RWPE2 (cell line): ENCODE measurements around the gene CD164L2.

Experiments used
- ATAC-seq: fragments of 200-7000 bp; cut with Tn5 transposase; 3 replicates; pipeline ENCODE4 v1.9.1; 2021; ENCODE audit warnings: low read depth
- DNase-seq: peaks from one replicate; pipeline ENCODE4 v3.0.0-alpha.2; 2020; ENCODE audit warnings: low spot score
- H3K27ac ChIP-seq: fragments of 450-650 bp; 2 replicates; pipeline ENCODE4 v1.5.1; 2017; ENCODE audit warnings: mild to moderate bottlenecking; ENCODE audit not compliant: poor library complexity, severe bottlenecking
- H3K27me3 ChIP-seq: fragments of 250-450 bp; sonication (Bioruptor Pico); 2 replicates; pipeline ENCODE4 v1.5.1; 2021; ENCODE audit warnings: mild to moderate bottlenecking, moderate library complexity; ENCODE audit not compliant: insufficient read depth, poor library complexity, severe bottlenecking
- H3K36me3 ChIP-seq: fragments of 250-450 bp; sonication (Bioruptor Pico); 2 replicates; pipeline ENCODE4 v1.5.1; 2020; ENCODE audit warnings: low read depth, mild to moderate bottlenecking, moderate library complexity
- H3K4me1 ChIP-seq: fragments of 250-450 bp; sonication (Bioruptor Pico); 2 replicates; pipeline ENCODE4 v1.5.1; 2021; ENCODE audit warnings: mild to moderate bottlenecking, moderate library complexity; ENCODE audit not compliant: insufficient read depth, poor library complexity, severe bottlenecking
- H3K4me3 ChIP-seq: fragments of 250-450 bp; sonication (Bioruptor Pico); 2 replicates; pipeline ENCODE4 v1.5.1; 2021; ENCODE audit warnings: mild to moderate bottlenecking, moderate library complexity; ENCODE audit not compliant: severe bottlenecking
- H3K9me3 ChIP-seq: fragments of 250-450 bp; sonication (Bioruptor Pico); 2 replicates; pipeline ENCODE4 v1.5.1; 2021; ENCODE audit warnings: mild to moderate bottlenecking, moderate library complexity; ENCODE audit not compliant: severe bottlenecking
- TF ChIP-seq, protein P1 (sequence below): fragments of 450-650 bp; IDR thresholded peaks from one replicate; pipeline ENCODE4 v1.5.1; 2017; ENCODE audit warnings: mild to moderate bottlenecking, moderate library complexity; ENCODE audit not compliant: poor library complexity, severe bottlenecking

CD164L2 gene

DNA sequence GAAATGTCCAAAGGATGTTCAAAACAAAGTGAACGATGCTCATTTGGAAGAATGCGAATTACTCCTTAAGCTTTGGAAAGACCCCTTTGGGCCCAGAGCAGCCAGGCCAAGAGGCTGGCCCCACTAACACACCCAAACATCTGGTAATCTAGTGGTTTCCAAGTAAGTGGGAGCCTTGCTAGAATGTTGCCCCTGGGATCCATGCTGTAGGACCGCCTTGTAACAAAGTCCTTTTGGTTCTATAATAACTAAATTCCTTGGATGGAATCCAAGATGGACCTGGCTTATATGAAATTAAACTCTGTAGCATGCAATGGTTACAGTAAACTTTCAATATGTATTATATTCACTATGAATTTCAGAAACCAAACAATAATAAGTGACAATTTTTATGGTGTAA lies 34.6 kb upstream of the CD164L2 start:
- no peak for DNase-seq
- TF ChIP-seq, protein P1, sequence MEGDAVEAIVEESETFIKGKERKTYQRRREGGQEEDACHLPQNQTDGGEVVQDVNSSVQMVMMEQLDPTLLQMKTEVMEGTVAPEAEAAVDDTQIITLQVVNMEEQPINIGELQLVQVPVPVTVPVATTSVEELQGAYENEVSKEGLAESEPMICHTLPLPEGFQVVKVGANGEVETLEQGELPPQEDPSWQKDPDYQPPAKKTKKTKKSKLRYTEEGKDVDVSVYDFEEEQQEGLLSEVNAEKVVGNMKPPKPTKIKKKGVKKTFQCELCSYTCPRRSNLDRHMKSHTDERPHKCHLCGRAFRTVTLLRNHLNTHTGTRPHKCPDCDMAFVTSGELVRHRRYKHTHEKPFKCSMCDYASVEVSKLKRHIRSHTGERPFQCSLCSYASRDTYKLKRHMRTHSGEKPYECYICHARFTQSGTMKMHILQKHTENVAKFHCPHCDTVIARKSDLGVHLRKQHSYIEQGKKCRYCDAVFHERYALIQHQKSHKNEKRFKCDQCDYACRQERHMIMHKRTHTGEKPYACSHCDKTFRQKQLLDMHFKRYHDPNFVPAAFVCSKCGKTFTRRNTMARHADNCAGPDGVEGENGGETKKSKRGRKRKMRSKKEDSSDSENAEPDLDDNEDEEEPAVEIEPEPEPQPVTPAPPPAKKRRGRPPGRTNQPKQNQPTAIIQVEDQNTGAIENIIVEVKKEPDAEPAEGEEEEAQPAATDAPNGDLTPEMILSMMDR, result no peak
- Histone ChIP-seq H3K27ac (peak overlapping the region; percentile 39), H3K27me3 (no peaks in the 10 kb centered on the region), H3K4me1 (no peaks in the 10 kb centered on the region), H3K4me3 (no peak overlapping the region), H3K36me3 (peaks cover 70% of the 10 kb centered on the region), H3K9me3 (no peaks in the 10 kb centered on the region)
- ATAC-seq, result no peak

DNA sequence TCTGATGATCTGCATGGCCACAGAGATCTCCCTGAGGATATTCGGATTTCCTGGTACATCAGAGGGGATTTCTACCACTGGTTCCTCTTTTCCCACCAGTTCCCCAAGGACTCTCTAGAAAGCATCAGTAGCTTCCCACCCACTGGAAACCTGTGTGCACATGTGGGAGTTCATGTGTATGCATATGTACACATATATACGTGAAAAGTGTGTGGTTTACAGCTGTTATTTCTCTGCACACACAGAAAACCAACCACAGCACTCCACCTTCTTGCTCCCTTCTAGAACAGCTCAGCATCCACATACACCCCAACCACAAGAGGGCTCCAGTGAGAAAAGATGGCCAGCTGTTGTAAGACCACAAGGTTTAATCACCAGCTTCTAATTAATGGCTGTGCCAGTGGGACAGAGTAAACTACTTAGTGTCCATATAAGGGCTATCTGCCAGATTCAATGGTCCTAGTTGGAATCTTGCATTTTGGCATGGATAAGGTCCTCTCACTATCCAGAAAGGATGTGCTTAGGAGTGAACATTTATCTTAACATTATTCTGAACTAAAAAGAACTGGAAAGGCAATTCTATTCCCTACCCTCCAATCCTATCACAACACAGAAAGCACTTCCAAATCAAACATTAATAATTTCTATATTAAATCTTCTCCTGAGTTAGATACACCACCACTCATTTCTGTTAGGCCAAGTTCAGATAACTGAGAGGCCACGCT lies 33.4 kb upstream of the CD164L2 start:
- Histone ChIP-seq H3K27ac (no peak overlapping the region), H3K36me3 (peaks cover 82% of the 10 kb centered on the region)

DNA sequence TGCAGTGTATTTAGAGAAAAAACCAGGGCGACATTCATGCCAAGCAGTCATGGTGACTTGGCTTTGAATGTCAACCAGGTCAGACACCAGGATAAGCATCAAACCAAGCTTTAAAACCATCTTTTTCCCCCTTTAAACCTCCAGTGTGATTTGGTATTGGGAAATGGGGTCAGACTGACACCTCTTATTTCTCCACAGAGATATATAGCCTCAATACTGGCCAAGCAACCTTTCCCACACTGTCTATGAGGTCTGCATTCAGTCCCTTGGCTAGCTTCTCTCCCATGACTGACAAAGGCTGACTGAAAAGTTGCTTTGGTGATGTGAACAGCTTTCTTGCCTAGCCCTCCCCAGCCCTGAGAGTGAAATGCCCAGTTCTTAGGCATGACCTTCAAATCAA lies 31.0 kb upstream of the CD164L2 start:
- Histone ChIP-seq H3K36me3 (peaks cover 84% of the 10 kb centered on the region), H3K9me3 (no peaks in the 10 kb centered on the region), H3K4me1 (no peaks in the 10 kb centered on the region), H3K27me3 (no peaks in the 10 kb centered on the region), H3K4me3 (no peak overlapping the region), H3K27ac (no peak overlapping the region)
- DNase-seq (no peak), ATAC-seq (no peak)
- TF ChIP-seq, protein P1, result no peak

More for the DNA sequence above, 33.4 kb upstream of the CD164L2 start:
- Histone ChIP-seq H3K27me3 (no peaks in the 10 kb centered on the region), H3K4me1 (no peaks in the 10 kb centered on the region), H3K4me3 (no peak overlapping the region), H3K9me3 (no peaks in the 10 kb centered on the region)
- no peak for DNase-seq
- peak; percentile 63; the same call in 2 of the 3 replicates for ATAC-seq
- TF ChIP-seq, protein P1, result peak; percentile 72

DNA sequence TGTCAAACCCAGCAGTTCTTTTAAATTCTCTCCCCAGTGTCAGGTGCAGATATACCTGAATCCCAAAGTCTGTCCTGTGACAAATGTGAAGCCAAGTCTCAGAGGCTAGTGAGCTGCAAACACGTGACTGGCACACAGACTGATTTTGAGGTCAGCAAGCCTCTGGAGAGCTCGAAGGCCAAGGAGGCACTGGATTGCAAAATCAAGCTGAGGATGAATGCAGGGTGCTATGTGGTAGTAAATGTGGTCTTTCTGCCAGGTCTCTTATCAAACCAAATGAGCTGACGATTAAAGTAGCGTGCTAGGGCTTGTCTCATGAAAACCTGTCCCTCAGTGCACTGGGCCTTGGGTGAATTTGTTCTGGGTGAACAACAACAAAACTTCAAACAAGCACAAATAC lies 29.9 kb upstream of the CD164L2 start:
- DNase-seq, result no peak
- Histone ChIP-seq H3K27me3 (no peaks in the 10 kb centered on the region), H3K36me3 (peaks cover 84% of the 10 kb centered on the region), H3K9me3 (no peaks in the 10 kb centered on the region), H3K4me1 (no peaks in the 10 kb centered on the region), H3K4me3 (no peak overlapping the region), H3K27ac (no peak overlapping the region)
- TF ChIP-seq, protein P1, result no peak
- no peak for ATAC-seq

DNA sequence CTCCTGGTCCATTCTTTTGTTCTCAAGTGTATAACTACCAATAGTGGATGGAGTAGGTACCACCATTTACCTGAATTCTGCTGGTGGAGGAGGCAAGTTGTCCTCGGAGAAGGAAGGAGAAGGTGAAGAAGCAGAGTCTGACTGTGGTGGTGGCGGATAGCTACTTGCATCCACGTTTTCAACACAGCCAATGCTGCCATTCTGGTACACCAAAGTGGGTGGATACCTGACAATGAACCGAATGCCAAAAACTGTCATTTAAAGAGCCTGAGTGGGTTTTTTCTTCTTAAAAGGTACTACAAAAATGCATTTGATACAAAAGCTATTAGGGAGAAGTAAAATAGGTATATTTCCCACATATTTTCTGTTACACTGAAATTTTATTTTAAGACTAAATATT lies 29.4 kb upstream of the CD164L2 start:
- Histone ChIP-seq H3K27me3 (no peaks in the 10 kb centered on the region), H3K4me3 (no peak overlapping the region), H3K9me3 (no peaks in the 10 kb centered on the region), H3K27ac (no peak overlapping the region), H3K4me1 (no peaks in the 10 kb centered on the region), H3K36me3 (peaks cover 84% of the 10 kb centered on the region)
- DNase-seq, result no peak
- ATAC-seq, result no peak
- TF ChIP-seq, protein P1, result no peak
